HG02981 (cell line): ENCODE results near the gene KRTAP10-3.
"Not testable (repeated sequence)": the region's sequence is repeated elsewhere in the genome, so short reads cannot be mapped to it uniquely, and the experiment has no call there.

Source experiments
- ATAC-seq: cut with Tn5 transposase; IDR thresholded peaks from one replicate; pipeline ENCODE4 v1.9.1; 2021; ENCODE audit warnings: mild to moderate bottlenecking, moderate library complexity; ENCODE audit not compliant: unreplicated experiment

The KRTAP10-3 gene

GRCh38 chr21:44558695-44559094 lies at the start of gene KRTAP10-3:
Gene KRTAP10-3 (minus strand): TSS chr21:44558795. CDS start chr21:44558715, 80 bp downstream.
- no peak for ATAC-seq

- ATAC-seq: no peak
These were observed 47.9 kb upstream of the KRTAP10-3 start for GRCh38 chr21:44606495-44606894.

- ATAC-seq: no peak
These were observed 45.3 kb upstream of the KRTAP10-3 start for GRCh38 chr21:44603911-44604310.

- ATAC-seq: no peak
These were observed 44.7 kb upstream of the KRTAP10-3 start for GRCh38 chr21:44603109-44603875.

- ATAC-seq: no peak
These were observed 43.9 kb upstream of the KRTAP10-3 start for GRCh38 chr21:44602463-44602850.

GRCh38 chr21:44601596-44602462 lies 43.2 kb upstream of the KRTAP10-3 start:
- no peak for ATAC-seq

GRCh38 chr21:44601091-44601490 lies 42.5 kb upstream of the KRTAP10-3 start:
- not testable (repeated sequence) for ATAC-seq

GRCh38 chr21:44600118-44600978 lies 41.8 kb upstream of the KRTAP10-3 start, which contains the start of gene KRTAP10-7:
Gene KRTAP10-7 (plus strand): TSS chr21:44600597. CDS start chr21:44600622, 25 bp downstream.
- not testable (repeated sequence) for ATAC-seq

- no peak for ATAC-seq
These were observed 40.9 kb upstream of the KRTAP10-3 start for GRCh38 chr21:44599264-44600029.

GRCh38 chr21:44598061-44598460 lies 39.5 kb upstream of the KRTAP10-3 start:
- ATAC-seq: no peak

GRCh38 chr21:44596068-44596725 lies 37.6 kb upstream of the KRTAP10-3 start:
- no peak for ATAC-seq

- ATAC-seq: no peak
These were observed 36.9 kb upstream of the KRTAP10-3 start for GRCh38 chr21:44595524-44595923.

- ATAC-seq: no peak
These were observed 35.9 kb upstream of the KRTAP10-3 start for GRCh38 chr21:44594406-44594916.

GRCh38 chr21:44593598-44594405 lies 35.2 kb upstream of the KRTAP10-3 start:
- no peak for ATAC-seq

- no peak for ATAC-seq
These were observed 34.1 kb upstream of the KRTAP10-3 start, which contains the start of gene KRTAP10-6 for GRCh38 chr21:44592446-44593311. Gene KRTAP10-6 (minus strand): TSS chr21:44592505. CDS start chr21:44592484, 21 bp downstream.

- not testable (repeated sequence) for ATAC-seq
These were observed 33.2 kb upstream of the KRTAP10-3 start for GRCh38 chr21:44591801-44592130.
